ENCODE measurements around the gene TNPO1.

DNA sequence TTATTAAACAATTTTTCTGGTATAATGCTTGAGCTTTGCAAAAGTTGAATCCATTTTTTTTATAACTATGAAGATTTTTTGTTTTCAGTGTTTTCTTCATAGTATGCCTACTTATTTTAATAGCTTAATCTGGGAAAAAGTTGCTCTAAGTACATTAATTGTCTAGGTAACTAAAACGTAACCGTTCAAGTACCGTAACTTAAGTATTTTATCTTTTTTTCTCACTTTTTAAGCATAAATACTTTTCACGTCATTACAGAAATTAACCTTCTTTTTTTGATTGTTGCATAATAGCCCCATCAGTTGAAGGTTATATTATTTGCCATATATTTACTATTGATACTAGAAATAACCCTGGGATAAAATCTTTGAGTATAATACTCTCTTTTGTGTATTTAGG lies 15.2 kb downstream of the TNPO1 start:
- no peak for TF ChIP-seq EZH2 (IDR thresholded peaks at IDR 0.05; ENCODE audit: low read length, missing control alignments)
- TF ChIP-seq, protein P1, sequence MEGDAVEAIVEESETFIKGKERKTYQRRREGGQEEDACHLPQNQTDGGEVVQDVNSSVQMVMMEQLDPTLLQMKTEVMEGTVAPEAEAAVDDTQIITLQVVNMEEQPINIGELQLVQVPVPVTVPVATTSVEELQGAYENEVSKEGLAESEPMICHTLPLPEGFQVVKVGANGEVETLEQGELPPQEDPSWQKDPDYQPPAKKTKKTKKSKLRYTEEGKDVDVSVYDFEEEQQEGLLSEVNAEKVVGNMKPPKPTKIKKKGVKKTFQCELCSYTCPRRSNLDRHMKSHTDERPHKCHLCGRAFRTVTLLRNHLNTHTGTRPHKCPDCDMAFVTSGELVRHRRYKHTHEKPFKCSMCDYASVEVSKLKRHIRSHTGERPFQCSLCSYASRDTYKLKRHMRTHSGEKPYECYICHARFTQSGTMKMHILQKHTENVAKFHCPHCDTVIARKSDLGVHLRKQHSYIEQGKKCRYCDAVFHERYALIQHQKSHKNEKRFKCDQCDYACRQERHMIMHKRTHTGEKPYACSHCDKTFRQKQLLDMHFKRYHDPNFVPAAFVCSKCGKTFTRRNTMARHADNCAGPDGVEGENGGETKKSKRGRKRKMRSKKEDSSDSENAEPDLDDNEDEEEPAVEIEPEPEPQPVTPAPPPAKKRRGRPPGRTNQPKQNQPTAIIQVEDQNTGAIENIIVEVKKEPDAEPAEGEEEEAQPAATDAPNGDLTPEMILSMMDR (conservative IDR thresholded peaks at IDR 0.05 in 1 of 2, IDR thresholded peaks at IDR 0.05 in 1 of 2; ENCODE audit: low read depth in 1 of 2, low read length in 2 of 2) = no peak
